GM18499 (cell line): ENCODE data around the gene IGSF9.

ENCODE experiments used
- ATAC-seq: cut with Tn5 transposase; IDR thresholded peaks from one replicate; pipeline ENCODE4 v1.9.1; 2021; ENCODE audit warnings: moderate number of reproducible peaks; ENCODE audit not compliant: insufficient read depth, unreplicated experiment

IGSF9 gene

DNA sequence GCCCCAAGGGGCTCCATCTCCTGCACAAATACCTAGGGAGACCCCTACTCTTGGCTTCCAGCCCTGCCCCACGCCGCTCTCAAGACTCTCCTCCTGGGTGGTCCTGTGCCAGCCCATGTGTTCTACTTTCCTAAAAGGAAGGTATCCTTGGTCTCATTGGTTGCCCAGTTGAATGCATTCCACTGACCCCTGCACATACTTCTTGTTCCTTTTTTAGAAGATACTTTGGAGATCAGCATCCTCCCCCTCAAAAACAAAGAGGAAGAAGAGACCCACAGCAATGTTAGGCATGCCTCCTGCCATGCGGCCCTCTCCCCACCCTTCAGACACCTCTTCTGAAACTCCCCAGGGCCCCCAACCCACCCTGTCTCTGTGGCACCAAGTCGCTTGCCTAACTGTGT lies 4.6 kb upstream of the IGSF9 start:
- no peak for ATAC-seq

DNA sequence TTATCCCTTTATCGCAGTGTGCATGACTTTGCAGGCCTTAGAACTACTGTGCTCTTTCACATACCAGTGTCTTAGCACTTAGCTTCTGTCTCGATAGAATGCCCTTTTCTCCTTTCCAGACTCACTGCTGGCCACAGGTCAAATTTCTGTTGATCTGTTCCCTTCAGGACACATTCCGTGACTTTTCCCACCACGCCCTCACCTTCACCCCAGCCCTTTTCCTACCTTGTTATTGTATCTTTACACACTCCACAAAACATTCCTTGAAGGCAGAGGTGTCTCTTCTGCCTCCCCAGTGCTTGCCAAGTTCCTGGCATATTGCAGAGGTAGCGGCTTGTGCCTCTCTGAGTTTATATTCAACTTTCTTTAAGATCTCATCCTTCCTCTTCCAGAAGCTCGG lies 3.7 kb upstream of the IGSF9 start:
- ATAC-seq = no peak

GRCh38 chr1:159947942-159948341 lies 2.5 kb upstream of the IGSF9 start:
- ATAC-seq = no peak

DNA sequence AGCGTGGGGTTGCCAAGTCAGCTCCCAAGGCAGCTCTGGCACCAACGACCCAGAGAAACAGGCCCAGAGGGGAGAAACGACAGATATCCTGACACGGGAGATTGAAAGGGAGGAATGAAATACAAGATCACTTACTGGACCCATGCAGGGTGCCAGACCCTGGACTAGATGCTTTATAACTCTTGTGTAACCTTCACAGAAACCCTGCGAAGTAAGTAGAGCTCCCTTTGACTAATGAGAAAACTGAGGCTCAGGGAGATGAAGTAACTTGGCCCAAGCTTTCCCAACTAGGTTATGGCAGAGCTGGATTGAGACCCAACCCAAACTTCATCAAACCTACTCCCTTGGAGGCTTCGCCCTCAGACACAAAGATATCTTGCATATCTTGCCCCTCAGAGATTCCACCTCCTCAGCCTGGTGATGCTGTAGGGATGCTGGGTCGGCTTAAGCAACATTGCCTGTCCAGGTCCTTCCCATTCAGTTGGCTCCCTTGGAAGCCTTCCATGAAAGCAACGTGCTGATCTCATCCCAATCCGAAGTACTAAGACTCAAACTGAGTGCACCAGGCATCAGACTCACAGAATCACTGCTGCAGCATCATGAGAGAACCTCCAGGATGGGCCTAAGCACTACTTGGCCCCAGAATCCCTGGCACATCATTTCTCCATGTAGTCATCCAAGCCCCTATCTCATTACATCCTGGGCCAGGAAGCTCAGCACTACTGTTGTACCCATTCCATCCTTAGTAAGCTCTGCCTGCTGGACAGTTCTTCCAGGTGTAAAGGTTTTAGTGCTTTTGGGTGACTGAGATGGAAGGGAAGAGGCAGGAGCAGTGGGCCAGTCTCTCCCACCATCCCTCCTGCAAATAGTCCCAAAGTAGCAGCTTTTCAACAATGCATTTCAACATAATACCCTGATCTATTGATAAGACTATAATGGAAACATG lies 1.1 kb upstream of the IGSF9 start:
- ATAC-seq = no peak

GRCh38 chr1:159944623-159945455 lies 574 bp downstream of the IGSF9 start:
- ATAC-seq = no peak

- ATAC-seq = no peak
Observed at GRCh38 chr1:159943908-159944622, 1.3 kb downstream of the IGSF9 start.

- no peak for ATAC-seq
Observed at GRCh38 chr1:159943278-159943640, 2.2 kb downstream of the IGSF9 start.

DNA sequence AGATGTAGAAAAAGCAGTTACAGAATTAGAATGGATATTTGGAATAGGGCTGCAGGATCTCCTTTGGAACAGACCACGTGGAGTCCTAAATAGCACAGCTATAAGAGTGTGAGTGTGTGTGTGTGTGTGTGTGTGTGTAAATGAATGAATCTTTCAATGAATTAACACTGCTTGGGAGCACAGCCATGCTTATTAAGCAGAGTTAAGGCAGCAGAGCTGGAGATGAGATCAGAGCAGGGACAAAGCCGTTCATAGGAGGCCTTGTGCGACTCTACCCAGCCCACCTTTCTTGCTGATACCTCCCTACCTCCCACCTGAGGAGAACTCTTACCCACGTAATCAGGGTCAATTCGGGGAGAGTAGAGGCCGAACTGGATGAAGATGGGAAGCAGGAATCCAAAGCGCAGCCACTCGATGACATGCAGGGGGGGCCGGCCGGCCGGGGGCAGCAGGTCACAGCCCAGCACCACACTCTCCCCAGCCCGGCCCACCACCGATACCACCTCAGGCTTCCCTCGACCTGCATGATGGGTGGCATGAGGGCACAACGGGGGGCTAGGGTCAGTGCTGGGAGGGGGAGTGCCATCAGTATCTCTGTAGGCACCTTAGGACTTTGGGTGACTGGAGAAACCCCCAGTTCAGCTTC lies 2.7 kb downstream of the IGSF9 start:
- ATAC-seq = no peak

DNA sequence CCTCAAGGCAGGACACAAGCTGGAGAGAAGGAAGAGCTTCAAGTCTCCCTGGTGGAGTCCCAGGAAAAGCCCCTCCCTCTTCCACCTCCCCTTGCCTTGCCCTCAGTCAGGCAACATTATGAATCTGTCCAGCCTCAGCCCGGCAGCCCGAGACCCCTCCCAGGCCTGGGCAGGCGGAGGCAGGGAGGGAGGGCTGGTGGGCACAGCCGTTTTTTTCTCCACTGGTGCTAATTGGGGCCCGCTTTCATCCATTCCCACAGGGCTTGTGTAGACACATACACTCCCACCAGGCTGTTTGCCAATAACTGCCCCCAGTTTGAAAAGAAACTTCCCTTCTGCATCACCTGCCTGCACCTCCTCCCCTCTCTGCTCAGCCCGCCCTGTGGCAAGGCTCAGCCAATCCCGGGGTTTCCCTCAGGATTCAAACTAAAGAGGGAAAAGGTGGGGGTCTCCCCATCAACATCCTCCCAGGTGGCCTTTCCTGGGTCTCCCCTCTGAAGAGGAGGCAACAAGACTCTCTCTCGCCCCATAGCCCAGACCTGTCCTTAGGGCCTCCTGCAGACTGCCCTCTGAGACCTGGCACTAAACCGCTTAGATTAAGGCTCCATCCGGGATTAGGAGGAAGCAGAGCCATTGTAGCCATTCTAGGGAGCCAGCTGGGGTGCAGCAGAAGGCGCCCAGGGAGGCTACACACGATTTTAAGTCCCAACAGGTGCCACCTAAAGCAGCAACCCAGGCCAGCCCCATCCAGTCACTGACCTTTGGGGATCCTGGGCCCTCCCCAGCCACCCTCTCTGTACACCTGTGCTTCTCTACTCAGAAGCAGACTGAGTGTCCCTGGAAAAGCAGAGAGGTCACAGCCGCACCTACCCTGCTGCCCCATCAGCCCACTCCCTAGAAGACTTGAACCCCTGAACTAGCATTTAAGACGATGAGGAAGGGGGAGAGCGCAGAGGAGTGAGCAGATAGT lies 3.5 kb downstream of the IGSF9 start:
- no peak for ATAC-seq

GRCh38 chr1:159941141-159941540 lies 4.3 kb downstream of the IGSF9 start:
- ATAC-seq = no peak

- ATAC-seq = no peak
Observed at GRCh38 chr1:159940006-159940620, 5.3 kb downstream of the IGSF9 start.

GRCh38 chr1:159939678-159940002 lies 5.8 kb downstream of the IGSF9 start:
- ATAC-seq = no peak

GRCh38 chr1:159938905-159939677 lies 6.3 kb downstream of the IGSF9 start:
- ATAC-seq = no peak

DNA sequence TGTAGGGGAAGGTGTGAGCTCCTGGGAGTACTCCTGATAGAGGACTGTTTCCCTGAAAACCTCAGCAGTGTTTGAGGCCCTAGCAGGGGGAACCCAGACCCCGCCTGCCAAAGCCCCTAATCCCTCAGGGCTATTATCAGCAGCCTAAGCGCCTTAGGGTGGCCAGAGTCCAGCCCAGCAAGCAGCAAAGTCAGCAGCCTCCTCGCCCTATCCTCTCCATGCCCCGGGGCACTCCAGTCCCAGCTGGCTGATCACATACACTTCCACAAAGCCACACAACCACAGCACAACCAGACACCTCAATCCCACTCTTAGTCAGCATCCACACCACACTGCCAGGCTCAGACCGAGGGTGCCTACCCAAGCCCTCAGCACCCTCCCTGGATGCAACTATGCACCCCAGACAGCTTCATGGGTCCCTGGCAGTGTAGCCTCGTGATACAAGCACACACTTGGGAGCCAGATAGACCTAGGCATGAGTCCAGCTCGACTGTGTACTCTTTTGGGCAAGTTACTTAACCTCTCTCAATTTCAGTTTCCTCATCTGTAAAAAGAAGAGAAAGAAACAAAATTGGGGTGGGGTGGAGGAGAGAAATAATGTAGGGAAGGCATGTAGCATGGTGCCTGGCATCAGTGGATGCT lies 7.1 kb downstream of the IGSF9 start:
- ATAC-seq = no peak

GRCh38 chr1:159937054-159937750 lies 8.2 kb downstream of the IGSF9 start:
- ATAC-seq = no peak

DNA sequence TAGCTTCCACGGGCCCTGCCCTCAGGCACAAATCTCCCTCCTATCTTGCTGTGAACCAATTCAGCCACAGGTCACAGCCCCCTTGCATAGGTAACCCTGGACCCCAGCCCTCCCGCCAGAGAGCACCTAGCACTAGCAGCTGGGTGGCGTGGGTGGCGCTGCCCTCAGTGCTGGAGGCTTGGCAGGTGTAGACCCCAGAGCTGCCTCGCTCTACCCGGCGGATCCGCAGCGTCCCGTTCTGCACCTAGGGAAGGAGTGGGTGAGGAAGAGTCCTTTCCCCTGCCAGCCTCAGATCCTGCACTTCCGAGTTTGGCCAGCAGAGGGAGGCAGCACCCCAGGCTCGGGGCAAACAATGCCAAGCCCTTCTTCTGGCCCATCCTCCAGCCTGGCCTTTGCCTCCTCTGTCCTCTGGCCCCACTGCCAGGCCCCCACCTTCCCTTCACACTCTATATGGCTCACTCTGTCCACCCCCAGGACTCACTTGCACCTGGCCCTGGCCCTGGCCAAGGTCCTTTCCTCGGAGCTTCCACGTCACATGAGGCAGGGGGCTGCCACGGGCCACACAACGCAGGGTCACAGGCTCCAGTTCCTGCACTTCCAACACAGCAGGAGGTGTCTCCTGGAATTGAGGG lies 9.0 kb downstream of the IGSF9 start:
- no peak for ATAC-seq
